Mesothelial cell of epicardium (in vitro differentiated cells): ENCODE results near the gene OSBPL6. TPM values are rescaled to one million over a fixed set of nuclear protein-coding genes. Genes with fewer than 3 reads are reported as not detected.

Experiments used
- DNase-seq, 2 experiments: peaks; one replicate each; pipeline ENCODE4 v3.0.0; 2021; ENCODE audit warnings: low spot score in 2 of 2; ENCODE audit not compliant: unreplicated experiment in 2 of 2
- H3K27ac Mint-ChIP-seq: 2 replicates; pipeline ENCODE4 v1.8.0; 2021; ENCODE audit warnings: mixed read lengths
- H3K27me3 Mint-ChIP-seq: 2 replicates; pipeline ENCODE4 v1.8.0; 2021; ENCODE audit warnings: low read depth, mixed read lengths
- H3K36me3 Mint-ChIP-seq: 2 replicates; pipeline ENCODE4 v1.8.0; 2021; ENCODE audit warnings: mixed read lengths
- H3K4me1 Mint-ChIP-seq: 2 replicates; pipeline ENCODE4 v1.8.0; 2021; ENCODE audit warnings: mixed read lengths
- H3K4me3 Mint-ChIP-seq: 2 replicates; pipeline ENCODE4 v1.8.0; 2021; ENCODE audit warnings: mild to moderate bottlenecking, moderate library complexity, mixed read lengths
- H3K9me3 Mint-ChIP-seq: 2 replicates; pipeline ENCODE4 v1.8.0; 2021; ENCODE audit warnings: mixed read lengths
- CTCF ChIP-seq: fragments of 200-600 bp; sonication (generic); IDR thresholded peaks from one replicate; pipeline ENCODE4 v1.5.0; 2021; ENCODE audit warnings: antibody characterized with exemption; ENCODE audit not compliant: unreplicated experiment
- total RNA-seq: library from RNA; stranded (reverse); gene quantifications from 3 replicates; pipeline ENCODE4 v1.2.1, GENCODE V29; 2021

The OSBPL6 gene
- total RNA-seq, 1 donor from 2014 or later, result 2.8 TPM

DNA sequence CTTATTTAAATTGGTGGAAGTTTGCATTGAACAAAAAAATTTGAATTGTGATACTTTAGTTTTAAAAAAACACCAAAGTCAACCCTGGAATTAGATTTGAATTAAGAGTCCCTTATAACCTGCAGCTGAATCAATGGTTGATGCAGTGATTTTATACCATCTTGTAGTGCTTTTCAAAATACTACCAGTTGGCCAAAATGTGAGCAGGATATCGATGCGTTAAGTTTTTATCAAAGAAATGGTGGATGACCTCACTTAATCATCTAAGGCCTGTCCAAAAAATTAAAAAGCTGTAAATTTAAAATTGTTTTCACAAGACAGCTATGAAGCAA lies 48.2 kb downstream of the OSBPL6 start:
- Mint-ChIP-seq H3K4me3 (no peak overlapping the region), H3K27ac (no peak overlapping the region), H3K9me3 (no peaks in the 10 kb centered on the region), H3K27me3 (no peaks in the 10 kb centered on the region), H3K4me1 (peaks cover 4% of the 10 kb centered on the region), H3K36me3 (no peaks in the 10 kb centered on the region)
- no peak for DNase-seq
- no peak for TF ChIP-seq CTCF

GRCh38 chr2:178243961-178244360 lies 49.6 kb downstream of the OSBPL6 start:
- Mint-ChIP-seq H3K4me3 (no peak overlapping the region), H3K27me3 (no peaks in the 10 kb centered on the region), H3K36me3 (no peaks in the 10 kb centered on the region), H3K27ac (no peak overlapping the region), H3K4me1 (peaks cover 4% of the 10 kb centered on the region), H3K9me3 (no peaks in the 10 kb centered on the region)
- TF ChIP-seq CTCF, result no peak
- DNase-seq, result no peak

DNA sequence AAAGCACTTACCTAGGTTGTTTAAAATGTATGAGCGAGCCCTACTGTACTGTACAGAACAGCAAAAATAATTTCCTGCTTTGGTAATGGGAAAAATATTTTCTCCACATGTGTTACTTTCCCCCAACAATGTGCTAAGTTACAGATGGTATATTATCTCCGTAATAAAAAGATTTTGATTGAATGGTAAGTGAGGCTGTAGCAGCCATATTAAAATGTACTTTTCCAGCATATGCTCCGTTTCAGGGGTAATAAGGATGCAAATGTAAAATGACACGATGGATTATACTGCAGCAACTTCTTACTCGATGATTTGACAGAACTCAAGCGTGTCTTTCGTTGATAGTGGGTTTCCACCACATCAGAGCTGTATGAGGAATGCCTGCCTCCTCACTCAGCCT lies 50.5 kb downstream of the OSBPL6 start:
- H3K27me3 Mint-ChIP-seq, result no peaks in the 10 kb centered on the region
- H3K4me3 Mint-ChIP-seq, result no peak overlapping the region
- TF ChIP-seq CTCF, result no peak
- no peaks in the 10 kb centered on the region for H3K9me3 Mint-ChIP-seq
- no peaks in the 10 kb centered on the region for H3K36me3 Mint-ChIP-seq
- H3K27ac Mint-ChIP-seq, result no peak overlapping the region
- H3K4me1 Mint-ChIP-seq, result peaks cover 4% of the 10 kb centered on the region
- DNase-seq, result no peak

DNA sequence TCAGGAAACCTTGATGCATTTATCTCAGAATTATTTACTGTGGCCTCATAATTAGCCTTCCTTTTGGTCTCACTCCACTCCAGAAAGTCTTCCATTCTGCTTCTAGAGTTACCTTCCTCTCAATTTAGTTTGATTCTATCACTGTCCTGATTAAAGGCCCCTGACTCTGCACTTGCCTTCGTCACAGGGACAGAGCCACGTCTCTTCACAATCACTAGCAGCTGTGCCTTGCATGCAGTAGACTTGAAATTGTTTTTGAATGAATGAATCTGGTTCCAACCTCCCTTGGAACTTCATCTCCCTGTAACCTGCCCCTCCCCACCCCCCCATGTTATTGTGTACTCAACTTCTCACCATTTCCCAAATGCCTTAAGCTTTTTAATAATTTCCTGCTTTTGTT lies 52.4 kb downstream of the OSBPL6 start:
- DNase-seq, result no peak
- Mint-ChIP-seq H3K4me1 (peaks cover 20% of the 10 kb centered on the region), H3K4me3 (no peak overlapping the region), H3K36me3 (no peaks in the 10 kb centered on the region), H3K27ac (no peak overlapping the region), H3K27me3 (no peaks in the 10 kb centered on the region), H3K9me3 (no peaks in the 10 kb centered on the region)
- no peak for TF ChIP-seq CTCF

GRCh38 chr2:178247250-178247649 lies 52.9 kb downstream of the OSBPL6 start:
- no peaks in the 10 kb centered on the region for H3K36me3 Mint-ChIP-seq
- no peaks in the 10 kb centered on the region for H3K27me3 Mint-ChIP-seq
- H3K9me3 Mint-ChIP-seq, result no peaks in the 10 kb centered on the region
- H3K27ac Mint-ChIP-seq, result no peak overlapping the region
- H3K4me3 Mint-ChIP-seq, result no peak overlapping the region
- H3K4me1 Mint-ChIP-seq, result peaks cover 19% of the 10 kb centered on the region
- no peak for DNase-seq
- no peak for TF ChIP-seq CTCF

DNA sequence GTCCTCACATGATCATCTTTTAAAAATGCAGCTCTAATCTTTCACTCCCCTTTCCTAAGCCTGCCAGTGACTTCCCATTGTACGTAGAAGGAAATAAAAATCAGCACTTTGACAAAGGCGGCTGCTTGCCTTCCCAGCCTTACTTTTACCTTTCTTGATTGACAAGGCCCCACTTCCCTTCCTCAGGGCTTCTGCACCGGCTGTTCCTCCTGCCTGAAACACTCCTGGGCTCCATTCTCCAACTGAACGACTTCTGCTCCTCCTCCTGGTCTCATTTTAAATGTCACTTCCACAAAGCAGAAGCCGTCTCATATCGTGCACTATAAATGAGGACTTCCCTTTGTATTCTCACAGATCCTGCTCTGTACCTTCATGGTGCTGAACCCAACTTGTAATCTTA lies 56.1 kb downstream of the OSBPL6 start:
- no peak for DNase-seq
- peaks cover 17% of the 10 kb centered on the region for H3K4me1 Mint-ChIP-seq
- no peaks in the 10 kb centered on the region for H3K36me3 Mint-ChIP-seq
- TF ChIP-seq CTCF, result no peak
- no peaks in the 10 kb centered on the region for H3K9me3 Mint-ChIP-seq
- H3K4me3 Mint-ChIP-seq, result no peak overlapping the region
- H3K27ac Mint-ChIP-seq, result peak overlapping the region; percentile 32
- no peaks in the 10 kb centered on the region for H3K27me3 Mint-ChIP-seq
